HG03039 (cell line): ENCODE measurements around the gene TTC1.
A peak's percentile ranks its signal among the peaks of the same experiment; 100 is the strongest.
"Not testable (repeated sequence)": the region's sequence is repeated elsewhere in the genome, so short reads cannot be mapped to it uniquely, and the experiment has no call there.

Source experiments
- ATAC-seq: cut with Tn5 transposase; IDR thresholded peaks from one replicate; pipeline ENCODE4 v1.9.1; 2021; ENCODE audit warnings: mild to moderate bottlenecking, moderate library complexity; ENCODE audit not compliant: unreplicated experiment

The TTC1 gene

GRCh38 chr5:159993194-159993593, 15.7 kb upstream of the TTC1 start:
- ATAC-seq: no peak

DNA sequence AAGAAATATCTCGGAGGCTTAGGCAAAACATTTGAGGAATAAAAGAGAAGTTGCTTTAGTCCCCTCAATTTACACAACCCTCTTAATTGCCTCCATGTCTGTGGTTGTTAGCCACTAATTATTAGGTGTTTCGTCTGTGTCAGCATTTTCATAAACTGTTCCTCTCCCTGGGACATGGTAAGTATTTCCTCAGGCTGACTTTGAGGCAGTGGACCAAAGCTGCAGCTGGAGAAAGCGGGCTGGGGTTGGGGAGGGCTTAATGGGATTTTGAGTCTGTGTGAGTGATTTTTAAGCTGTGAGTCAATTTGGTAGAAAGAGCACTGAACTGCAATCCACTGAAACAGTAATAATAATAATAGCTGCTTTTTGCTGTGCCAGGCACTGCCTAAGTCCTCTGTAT, 13.0 kb upstream of the TTC1 start:
- no peak for ATAC-seq

- no peak for ATAC-seq
Measured at GRCh38 chr5:160001457-160001856, 7.5 kb upstream of the TTC1 start.

- ATAC-seq: no peak
Measured at GRCh38 chr5:160007514-160007913, 1.4 kb upstream of the TTC1 start.

- not testable (repeated sequence) for ATAC-seq
Measured at GRCh38 chr5:160008529-160008876, 436 bp upstream of the TTC1 start.

- peak; percentile 4 for ATAC-seq
Measured at GRCh38 chr5:160009591-160009989, 651 bp downstream of the TTC1 start.

- no peak for ATAC-seq
Measured at GRCh38 chr5:160011471-160011870, 2.5 kb downstream of the TTC1 start.

- ATAC-seq: not testable (repeated sequence)
Measured at GRCh38 chr5:160014197-160014596, 5.3 kb downstream of the TTC1 start.

DNA sequence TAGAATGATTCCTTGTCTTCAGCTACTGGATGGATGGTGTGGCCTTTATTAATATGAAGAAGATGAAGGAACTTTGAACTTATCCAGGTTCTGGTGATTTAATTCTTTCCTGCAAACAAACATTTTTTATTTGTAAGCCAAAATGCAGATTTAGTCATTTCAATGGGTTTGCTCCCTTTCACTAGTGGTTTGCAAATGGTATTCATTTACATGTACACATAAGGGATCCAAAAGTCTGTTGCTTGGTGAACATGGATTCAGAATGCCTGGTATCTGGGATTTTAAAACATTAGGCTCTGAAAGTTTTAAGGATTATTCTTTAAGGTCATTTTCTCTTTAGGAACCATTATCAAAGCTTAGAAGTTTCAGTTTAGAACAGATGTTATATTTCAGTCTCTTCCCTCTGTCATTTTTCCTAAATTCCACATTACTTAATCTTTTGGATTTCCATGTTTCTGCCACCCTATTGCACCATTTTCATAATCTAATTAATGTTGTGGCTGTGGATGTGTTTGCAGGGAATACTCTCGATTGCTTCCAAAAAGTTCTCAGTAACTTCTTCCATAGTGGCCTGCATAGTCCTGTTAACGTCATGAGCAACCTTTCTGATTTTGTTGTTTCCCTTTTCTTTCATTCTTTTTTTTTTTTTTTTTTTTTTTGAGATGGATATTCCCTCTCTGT, 10.1 kb downstream of the TTC1 start:
- no peak for ATAC-seq

DNA sequence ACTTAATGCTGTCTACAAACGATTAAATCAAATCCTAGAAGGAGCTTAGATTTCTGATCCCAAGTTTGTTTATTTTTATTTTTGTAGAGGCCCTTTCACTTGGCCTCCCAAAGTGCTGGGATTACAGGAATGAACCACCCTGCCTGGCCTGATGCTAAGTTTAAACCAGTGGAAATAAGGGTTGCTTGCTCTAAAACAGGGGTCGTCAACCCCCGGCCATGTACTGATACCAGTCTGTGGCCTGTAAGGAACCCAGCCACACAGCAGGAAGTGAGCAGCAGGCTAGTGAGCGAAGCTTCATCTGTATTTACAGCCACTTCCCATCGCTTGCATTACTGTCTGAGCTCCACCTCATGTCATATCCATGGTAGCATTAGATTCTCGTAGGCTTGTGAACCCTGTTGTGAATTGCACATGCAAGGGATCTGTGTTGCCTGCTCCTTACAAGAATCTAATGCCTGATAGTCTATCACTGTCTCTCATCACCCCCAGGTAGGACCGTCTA, 11.4 kb downstream of the TTC1 start:
- ATAC-seq: no peak

- no peak for ATAC-seq
Measured at GRCh38 chr5:160020964-160021363, 12.0 kb downstream of the TTC1 start.

GRCh38 chr5:160021831-160022446, 13.0 kb downstream of the TTC1 start:
- no peak for ATAC-seq

DNA sequence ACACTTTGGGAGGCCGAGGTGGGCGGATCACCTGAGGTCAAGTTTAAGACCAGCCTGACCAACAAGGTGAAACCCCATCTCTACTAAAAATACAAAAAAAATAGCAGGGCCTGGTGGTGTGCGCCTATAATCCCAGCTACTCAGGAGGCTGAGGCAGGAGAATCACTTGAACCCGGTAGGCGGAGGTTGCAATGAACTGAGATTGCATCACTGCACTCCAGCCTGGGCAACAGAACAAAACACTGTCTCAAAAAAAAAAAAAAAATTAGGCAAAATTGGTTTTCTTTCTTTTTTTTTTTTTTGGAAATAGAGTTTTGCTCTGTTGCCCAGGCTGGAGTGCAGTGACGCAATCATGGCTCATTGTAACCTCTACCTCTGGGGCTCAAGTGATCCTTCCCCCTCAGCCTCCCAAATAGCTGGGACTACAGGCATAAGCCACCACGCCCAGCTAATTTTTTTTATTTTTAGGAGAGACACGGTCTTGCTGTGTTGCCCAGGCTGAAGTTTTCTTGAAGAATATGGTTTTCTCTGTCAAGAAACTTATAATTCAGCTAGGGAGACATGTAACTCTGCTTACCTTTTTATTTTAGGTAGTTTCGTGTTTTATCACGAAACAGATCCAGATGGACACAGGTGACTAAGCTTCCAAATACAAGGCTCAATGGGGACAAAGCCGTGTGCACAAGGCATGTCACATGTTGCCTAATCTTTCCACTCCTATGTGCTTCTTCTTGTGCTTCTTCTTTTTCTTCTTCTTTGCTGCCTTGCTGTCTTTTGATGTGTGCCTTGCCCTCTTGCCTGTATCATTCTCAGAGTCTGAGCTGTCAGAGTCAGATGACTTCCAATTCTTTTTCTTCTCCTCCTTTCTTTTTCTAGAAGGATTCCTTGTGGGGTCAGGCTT, 14.3 kb downstream of the TTC1 start:
- no peak for ATAC-seq

- ATAC-seq: no peak
Measured at GRCh38 chr5:160023908-160024630, 15.1 kb downstream of the TTC1 start.

DNA sequence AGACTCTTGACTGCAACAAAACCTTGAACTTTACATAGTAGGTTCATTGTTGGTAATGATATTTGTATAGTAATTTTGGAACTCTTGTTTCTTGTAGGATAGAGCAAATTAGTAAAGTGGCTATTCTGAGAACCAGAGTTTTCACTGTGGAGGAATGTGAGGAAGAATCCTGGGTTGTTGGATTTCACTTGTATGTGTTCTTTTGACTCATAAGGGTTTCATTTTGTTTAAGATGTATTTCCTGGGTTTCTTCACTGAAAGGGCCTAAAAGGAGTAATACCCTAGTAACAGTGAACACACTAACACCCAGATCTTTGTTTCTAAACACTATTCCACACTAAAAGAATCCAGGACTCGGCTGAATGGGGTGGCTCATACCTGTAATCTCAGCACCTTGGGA, 20.1 kb downstream of the TTC1 start:
- ATAC-seq: no peak

- no peak for ATAC-seq
Measured at GRCh38 chr5:160029540-160030139, 20.7 kb downstream of the TTC1 start.

DNA sequence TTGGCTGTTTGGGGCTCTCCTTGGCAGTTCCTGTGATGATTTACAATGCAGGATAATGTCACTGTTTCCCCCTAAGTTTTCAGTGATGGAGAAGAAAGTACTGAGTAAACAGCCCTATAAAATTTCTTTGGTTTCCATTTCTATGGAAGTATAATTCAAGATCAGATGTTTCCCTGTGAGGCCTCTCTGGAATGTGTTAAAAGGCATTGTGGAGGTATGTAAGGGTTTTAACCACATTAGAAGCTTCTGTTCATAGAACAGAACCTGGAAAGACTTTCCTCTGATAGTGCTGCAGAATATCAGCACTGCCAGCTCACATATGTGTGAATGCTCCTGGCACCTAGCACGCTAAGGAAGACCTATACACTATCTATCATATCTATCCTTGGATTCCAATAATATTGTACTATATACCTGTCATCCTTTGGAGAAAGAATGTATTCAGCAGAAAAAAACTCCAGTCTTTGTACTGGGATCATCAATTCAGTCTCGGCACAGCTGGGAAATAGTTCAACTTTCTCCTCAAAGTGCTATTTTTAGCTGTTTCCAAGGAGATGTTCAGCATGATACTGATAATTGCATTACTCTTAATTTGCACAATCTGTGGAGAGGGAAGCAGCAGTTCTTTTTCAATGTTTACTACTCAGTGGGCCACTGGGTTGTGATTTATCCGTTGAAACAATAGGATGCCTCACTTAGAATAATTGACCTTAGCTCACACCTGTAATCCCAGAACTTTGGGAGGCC, 21.9 kb downstream of the TTC1 start:
- ATAC-seq: no peak

GRCh38 chr5:160033546-160034252, 24.8 kb downstream of the TTC1 start:
- ATAC-seq: no peak

GRCh38 chr5:160036243-160036642, 27.3 kb downstream of the TTC1 start:
- no peak for ATAC-seq
